Vagina (tissue), 2 donors: ENCODE results near the gene ADAMTSL3.

Source experiments
- CTCF ChIP-seq, 3 experiments: fragments of 450-650 bp in 2 of 3; fragments of 200-600 bp in 1 of 3; sonication (generic) in 1 of 3; IDR thresholded peaks; one replicate each; pipeline ENCODE4 v1.5.1; 2017 to 2019; ENCODE audit warnings: antibody characterized with exemption in 3 of 3, mild to moderate bottlenecking in 2 of 3, moderate library complexity in 2 of 3
- POLR2A ChIP-seq, 2 donors: fragments of 450-650 bp; IDR thresholded peaks; one replicate each; pipeline ENCODE4 v1.6.1; 2017; ENCODE audit warnings: antibody characterized with exemption in 2 of 2, mild to moderate bottlenecking in 2 of 2, moderate library complexity in 2 of 2
- POLR2AphosphoS5 ChIP-seq, 2 donors: sonication (generic); formaldehyde crosslinking; IDR thresholded peaks; one replicate each; pipeline ENCODE4 v1.9.0; 2017; ENCODE audit warnings: antibody characterized with exemption in 2 of 2, mild to moderate bottlenecking in 2 of 2, low read depth in 1 of 2; ENCODE audit not compliant: insufficient read depth in 1 of 2

GRCh38 chr15:83809345-83809744 lies 155.4 kb downstream of the ADAMTSL3 start:
- TF ChIP-seq CTCF (IDR thresholded peaks at IDR 0.05) (no peak), POLR2AphosphoS5 (IDR thresholded peaks at IDR 0.05; ENCODE audit: insufficient read depth in 1 of 2, low read depth in 1 of 2) (no peak), POLR2A (IDR thresholded peaks at IDR 0.05) (no peak)
